Measurements from ENCODE around the gene ASTN2.

DNA sequence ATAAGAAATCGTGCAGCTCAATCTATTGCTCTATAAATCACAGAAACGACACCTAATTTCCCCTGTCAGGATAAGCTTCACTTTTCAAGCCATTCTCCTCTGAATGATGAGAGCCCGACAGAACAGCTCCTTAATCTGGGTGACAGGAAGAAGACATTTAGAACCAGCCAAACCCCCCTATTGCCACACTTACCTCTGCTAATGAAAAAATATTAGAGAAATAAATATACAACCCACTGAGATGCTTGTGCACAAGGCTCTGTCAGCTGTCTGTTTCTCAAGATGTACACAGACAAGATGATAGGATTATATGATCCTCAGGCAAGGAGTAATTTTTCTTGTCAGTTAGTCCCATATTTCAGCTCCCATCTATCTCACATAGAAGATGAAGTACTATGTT, 785.2 kb downstream of the ASTN2 start:
- TF ChIP-seq, protein P1, sequence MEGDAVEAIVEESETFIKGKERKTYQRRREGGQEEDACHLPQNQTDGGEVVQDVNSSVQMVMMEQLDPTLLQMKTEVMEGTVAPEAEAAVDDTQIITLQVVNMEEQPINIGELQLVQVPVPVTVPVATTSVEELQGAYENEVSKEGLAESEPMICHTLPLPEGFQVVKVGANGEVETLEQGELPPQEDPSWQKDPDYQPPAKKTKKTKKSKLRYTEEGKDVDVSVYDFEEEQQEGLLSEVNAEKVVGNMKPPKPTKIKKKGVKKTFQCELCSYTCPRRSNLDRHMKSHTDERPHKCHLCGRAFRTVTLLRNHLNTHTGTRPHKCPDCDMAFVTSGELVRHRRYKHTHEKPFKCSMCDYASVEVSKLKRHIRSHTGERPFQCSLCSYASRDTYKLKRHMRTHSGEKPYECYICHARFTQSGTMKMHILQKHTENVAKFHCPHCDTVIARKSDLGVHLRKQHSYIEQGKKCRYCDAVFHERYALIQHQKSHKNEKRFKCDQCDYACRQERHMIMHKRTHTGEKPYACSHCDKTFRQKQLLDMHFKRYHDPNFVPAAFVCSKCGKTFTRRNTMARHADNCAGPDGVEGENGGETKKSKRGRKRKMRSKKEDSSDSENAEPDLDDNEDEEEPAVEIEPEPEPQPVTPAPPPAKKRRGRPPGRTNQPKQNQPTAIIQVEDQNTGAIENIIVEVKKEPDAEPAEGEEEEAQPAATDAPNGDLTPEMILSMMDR (IDR thresholded peaks at IDR 0.05; ENCODE audit: insufficient read depth, low read depth, low read length): no peak
- TF ChIP-seq EZH2 (IDR thresholded peaks at IDR 0.05; ENCODE audit: insufficient read depth, low read length): no peak
